GOT3 (cell line): ENCODE results near the gene BANP.
"Not testable (repeated sequence)": the region's sequence is repeated elsewhere in the genome, so short reads cannot be mapped to it uniquely, and the experiment has no call there.

Source experiments
- DNase-seq: peaks from one replicate; lab custom pipeline; 2025; ENCODE audit warnings: mixed read lengths; lab: John Stamatoyannopoulos, UW

BANP gene

GRCh38 chr16:87926246-87927194 lies 24.7 kb upstream of the BANP start:
- no peak for DNase-seq

GRCh38 chr16:87927195-87927562 lies 24.1 kb upstream of the BANP start:
- DNase-seq, result no peak

GRCh38 chr16:87929986-87930385 lies 21.2 kb upstream of the BANP start:
- no peak for DNase-seq

GRCh38 chr16:87930456-87930855 lies 20.8 kb upstream of the BANP start:
- no peak for DNase-seq

- DNase-seq, result no peak
Observed at GRCh38 chr16:87931504-87931903, 19.7 kb upstream of the BANP start.

GRCh38 chr16:87932475-87933139 lies 18.6 kb upstream of the BANP start:
- not testable (repeated sequence) for DNase-seq

- no peak for DNase-seq
Observed at GRCh38 chr16:87933140-87933495, 18.1 kb upstream of the BANP start.

- not testable (repeated sequence) for DNase-seq
Observed at GRCh38 chr16:87934752-87935425, 16.3 kb upstream of the BANP start.

- not testable (repeated sequence) for DNase-seq
Observed at GRCh38 chr16:87936016-87936374, 15.2 kb upstream of the BANP start.

GRCh38 chr16:87936375-87937230 lies 14.6 kb upstream of the BANP start, which contains the start of gene CA5A:
CA5A (minus strand) TSS chr16:87936529; CDS start chr16:87936450, 79 bp downstream.
- DNase-seq, result no peak

GRCh38 chr16:87937231-87937542 lies 14.0 kb upstream of the BANP start:
- not testable (repeated sequence) for DNase-seq

- DNase-seq, result no peak
Observed at GRCh38 chr16:87938412-87938949, 12.8 kb upstream of the BANP start.

- DNase-seq, result no peak
Observed at GRCh38 chr16:87939562-87940423, 11.4 kb upstream of the BANP start.

GRCh38 chr16:87942680-87943079 lies 8.6 kb upstream of the BANP start:
- no peak for DNase-seq

GRCh38 chr16:87945351-87946042 lies 5.7 kb upstream of the BANP start:
- DNase-seq, result no peak

GRCh38 chr16:87946596-87947347 lies 4.5 kb upstream of the BANP start:
- no peak for DNase-seq

GRCh38 chr16:87947356-87948118 lies 3.7 kb upstream of the BANP start:
- DNase-seq, result no peak

- no peak for DNase-seq
Observed at GRCh38 chr16:87948119-87948545, 3.1 kb upstream of the BANP start.

- no peak for DNase-seq
Observed at GRCh38 chr16:87948735-87949070, 2.5 kb upstream of the BANP start.
